Measurements from ENCODE around the gene MLH3. TPM values are rescaled to one million over a fixed set of nuclear protein-coding genes. Genes with fewer than 3 reads are reported as not detected.
"Not testable (repeated sequence)": the region's sequence is repeated elsewhere in the genome, so short reads cannot be mapped to it uniquely, and the experiment has no call there.

MLH3 gene
- total RNA-seq, 2 donors from 2014 or later: 16.1 to 19.1 TPM

DNA sequence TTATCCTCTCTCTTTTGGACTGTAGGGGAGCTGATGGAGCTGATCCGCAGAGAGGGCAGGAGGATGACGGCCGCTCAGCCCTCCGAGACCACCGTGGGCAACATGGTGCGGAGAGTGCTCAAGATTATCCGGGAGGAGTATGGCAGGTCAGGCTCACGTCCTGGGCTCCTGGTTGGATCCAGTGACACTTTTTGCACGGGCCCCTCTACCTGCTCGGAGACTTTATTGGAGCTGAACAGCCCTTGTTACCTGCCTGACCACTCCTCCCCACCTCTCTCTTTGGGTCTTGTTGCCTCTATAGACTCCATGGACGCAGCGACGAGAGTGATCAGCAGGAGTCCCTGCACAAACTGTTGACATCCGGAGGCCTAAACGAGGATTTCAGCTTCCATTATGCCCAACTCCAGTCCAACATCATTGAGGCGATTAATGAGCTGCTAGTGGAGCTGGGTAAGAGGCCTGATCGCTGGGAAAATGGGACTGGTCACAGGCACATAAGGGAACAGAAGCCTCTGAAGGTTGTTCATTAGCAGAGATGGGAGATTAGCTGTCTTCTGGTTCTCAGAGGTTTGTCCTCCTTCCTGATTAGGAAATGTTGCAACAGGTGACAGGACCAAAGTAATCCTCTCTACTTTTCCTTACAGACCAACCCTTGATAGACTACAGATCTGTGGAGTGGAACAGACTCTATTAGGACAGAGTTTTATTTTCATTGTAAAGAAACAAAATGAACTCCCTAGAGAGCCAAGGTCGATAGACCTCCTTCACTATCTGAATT lies 47.8 kb downstream of the MLH3 start:
- Histone ChIP-seq H3K27ac (peak overlapping the region; percentile 88 to 89), H3K36me3 (peaks cover 39% of the 10 kb centered on the region), H3K4me3 (peak overlapping the region; percentile 95 to 96), H3K9me3 (no peaks in the 10 kb centered on the region), H3K4me1 (peaks cover 0 to 25% of the 10 kb centered on the region in 2 donors), H3K27me3 (no peaks in the 10 kb centered on the region)
- no peak for DNase-seq (ENCODE audit: low spot score)
- TF ChIP-seq, protein P1, sequence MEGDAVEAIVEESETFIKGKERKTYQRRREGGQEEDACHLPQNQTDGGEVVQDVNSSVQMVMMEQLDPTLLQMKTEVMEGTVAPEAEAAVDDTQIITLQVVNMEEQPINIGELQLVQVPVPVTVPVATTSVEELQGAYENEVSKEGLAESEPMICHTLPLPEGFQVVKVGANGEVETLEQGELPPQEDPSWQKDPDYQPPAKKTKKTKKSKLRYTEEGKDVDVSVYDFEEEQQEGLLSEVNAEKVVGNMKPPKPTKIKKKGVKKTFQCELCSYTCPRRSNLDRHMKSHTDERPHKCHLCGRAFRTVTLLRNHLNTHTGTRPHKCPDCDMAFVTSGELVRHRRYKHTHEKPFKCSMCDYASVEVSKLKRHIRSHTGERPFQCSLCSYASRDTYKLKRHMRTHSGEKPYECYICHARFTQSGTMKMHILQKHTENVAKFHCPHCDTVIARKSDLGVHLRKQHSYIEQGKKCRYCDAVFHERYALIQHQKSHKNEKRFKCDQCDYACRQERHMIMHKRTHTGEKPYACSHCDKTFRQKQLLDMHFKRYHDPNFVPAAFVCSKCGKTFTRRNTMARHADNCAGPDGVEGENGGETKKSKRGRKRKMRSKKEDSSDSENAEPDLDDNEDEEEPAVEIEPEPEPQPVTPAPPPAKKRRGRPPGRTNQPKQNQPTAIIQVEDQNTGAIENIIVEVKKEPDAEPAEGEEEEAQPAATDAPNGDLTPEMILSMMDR (IDR thresholded peaks at IDR 0.05): no peak

DNA sequence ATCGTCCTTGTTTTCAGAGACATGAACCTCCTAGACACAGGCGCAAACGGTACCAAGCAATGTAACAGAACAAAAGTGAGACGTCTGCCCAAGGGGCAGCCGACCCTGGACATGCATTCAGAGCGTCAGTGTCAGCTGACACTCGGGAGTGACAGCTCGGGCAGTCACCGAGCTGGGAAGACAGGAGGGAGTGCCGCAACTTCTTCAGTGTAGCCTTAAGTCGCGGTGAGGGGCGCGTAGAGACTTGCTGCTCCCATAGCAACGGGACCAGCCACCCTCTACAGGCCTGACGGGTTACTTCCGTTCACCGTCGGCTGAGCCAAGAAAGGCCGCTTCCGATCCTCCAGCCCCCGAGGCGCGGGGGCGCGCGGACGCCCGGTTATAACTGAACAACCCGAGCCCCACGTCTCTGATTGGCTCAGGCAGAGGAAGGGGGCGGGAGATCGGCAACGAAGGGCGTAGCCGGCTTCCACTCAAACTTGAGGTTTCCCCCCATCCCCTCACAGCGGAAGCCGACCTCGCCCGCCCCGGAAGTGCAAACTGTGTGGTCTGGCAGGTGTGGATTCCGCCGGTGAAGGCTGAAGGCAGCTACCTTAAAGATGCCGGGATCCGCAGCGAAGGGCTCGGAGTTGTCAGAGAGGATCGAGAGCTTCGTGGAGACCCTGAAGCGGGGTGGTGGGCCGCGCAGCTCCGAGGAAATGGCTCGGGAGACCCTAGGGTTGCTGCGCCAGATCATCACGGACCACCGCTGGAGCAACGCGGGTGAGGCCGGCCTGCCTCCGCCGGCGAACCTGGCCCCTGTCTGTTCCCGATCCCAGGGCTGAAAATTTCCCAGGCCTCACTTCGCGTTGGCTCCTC lies 48.6 kb downstream of the MLH3 start, which contains the start of gene EIF2B2:
Gene EIF2B2, plus strand, starts transcription at position 530 of the 858 bp plus-strand sequence. Its CDS starts 70 bp downstream, at position 600.
- H3K36me3 ChIP-seq: peaks cover 31% of the 10 kb centered on the region
- TF ChIP-seq, protein P1 (IDR thresholded peaks at IDR 0.05): no peak
- H3K27me3 ChIP-seq: no peaks in the 10 kb centered on the region
- H3K4me3 ChIP-seq: peak within 1 kb of the TSS; percentile 95 to 96
- H3K4me1 ChIP-seq: peaks cover 0 to 25% of the 10 kb centered on the region in 2 donors
- DNase-seq (ENCODE audit: low spot score): peak; percentile 98
- H3K9me3 ChIP-seq: no peaks in the 10 kb centered on the region
- H3K27ac ChIP-seq: peak within 1 kb of the TSS; percentile 88 to 89

DNA sequence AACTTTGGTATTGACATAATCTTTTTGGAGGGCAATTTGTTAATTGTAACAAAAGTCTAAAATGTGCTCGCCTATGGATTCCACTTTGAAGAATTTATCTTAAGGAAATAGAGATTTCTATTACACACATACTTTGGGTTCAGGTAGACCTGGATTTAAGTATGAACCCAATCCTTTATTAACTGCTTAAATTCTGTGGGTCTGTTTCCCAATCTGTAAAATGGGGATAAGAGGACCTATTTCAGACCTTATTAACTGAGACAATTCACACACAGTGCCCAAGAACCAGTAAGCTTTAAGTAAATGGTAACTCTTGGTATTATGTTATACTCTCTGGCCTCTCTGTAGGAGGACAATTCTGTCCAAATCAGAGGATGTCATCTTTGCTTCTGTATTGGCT lies 49.4 kb downstream of the MLH3 start:
- TF ChIP-seq, protein P1 (IDR thresholded peaks at IDR 0.05): no peak
- DNase-seq (ENCODE audit: low spot score): no peak
- Histone ChIP-seq H3K36me3 (peaks cover 23% of the 10 kb centered on the region), H3K27me3 (no peaks in the 10 kb centered on the region), H3K9me3 (no peaks in the 10 kb centered on the region), H3K4me1 (peaks cover 0 to 25% of the 10 kb centered on the region in 2 donors), H3K4me3 (peak overlapping the region in 1 of 2 donors; percentile 95), H3K27ac (peak overlapping the region; percentile 88 to 89)

DNA sequence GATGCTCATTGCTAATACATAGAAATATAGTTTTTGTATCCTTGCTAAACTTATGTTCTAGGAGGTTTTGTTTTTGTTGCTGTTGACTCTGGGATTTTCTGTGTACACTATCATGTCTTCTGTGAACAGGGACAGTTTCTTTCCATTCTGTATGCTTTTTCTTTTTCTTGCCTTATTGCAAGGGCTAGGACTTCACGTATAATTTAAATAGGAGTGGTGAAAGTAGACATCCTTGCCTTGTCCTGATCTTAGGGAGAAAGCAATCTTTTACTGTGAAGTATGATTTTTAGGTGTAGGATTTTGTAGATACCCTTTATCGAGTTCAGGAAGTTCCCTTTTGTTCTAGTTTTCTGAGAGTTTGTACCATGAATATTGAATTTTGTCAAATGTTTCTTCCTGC lies 50.0 kb downstream of the MLH3 start:
- DNase-seq (ENCODE audit: low spot score): no peak
- Histone ChIP-seq H3K27me3 (no peaks in the 10 kb centered on the region), H3K27ac (no peak overlapping the region), H3K36me3 (peaks cover 17% of the 10 kb centered on the region), H3K4me3 (no peak overlapping the region), H3K4me1 (peaks cover 0 to 25% of the 10 kb centered on the region in 2 donors), H3K9me3 (no peaks in the 10 kb centered on the region)
- TF ChIP-seq, protein P1 (IDR thresholded peaks at IDR 0.05): no peak

- not testable (repeated sequence) for H3K9me3 ChIP-seq; H3K4me1 ChIP-seq; H3K4me3 ChIP-seq; H3K36me3 ChIP-seq; H3K27me3 ChIP-seq; DNase-seq (ENCODE audit: low spot score); H3K27ac ChIP-seq
Measured at GRCh38 chr14:74995781-74996180, 55.5 kb downstream of the MLH3 start.

- not testable (repeated sequence) for H3K27ac ChIP-seq; H3K4me3 ChIP-seq; H3K4me1 ChIP-seq; H3K36me3 ChIP-seq; DNase-seq (ENCODE audit: low spot score); H3K27me3 ChIP-seq; H3K9me3 ChIP-seq
Measured at GRCh38 chr14:74994182-74994581, 57.1 kb downstream of the MLH3 start.

Data from right atrium auricular region (tissue), 2 donors.